ENCODE data around the gene PHF23.

The PHF23 gene

DNA sequence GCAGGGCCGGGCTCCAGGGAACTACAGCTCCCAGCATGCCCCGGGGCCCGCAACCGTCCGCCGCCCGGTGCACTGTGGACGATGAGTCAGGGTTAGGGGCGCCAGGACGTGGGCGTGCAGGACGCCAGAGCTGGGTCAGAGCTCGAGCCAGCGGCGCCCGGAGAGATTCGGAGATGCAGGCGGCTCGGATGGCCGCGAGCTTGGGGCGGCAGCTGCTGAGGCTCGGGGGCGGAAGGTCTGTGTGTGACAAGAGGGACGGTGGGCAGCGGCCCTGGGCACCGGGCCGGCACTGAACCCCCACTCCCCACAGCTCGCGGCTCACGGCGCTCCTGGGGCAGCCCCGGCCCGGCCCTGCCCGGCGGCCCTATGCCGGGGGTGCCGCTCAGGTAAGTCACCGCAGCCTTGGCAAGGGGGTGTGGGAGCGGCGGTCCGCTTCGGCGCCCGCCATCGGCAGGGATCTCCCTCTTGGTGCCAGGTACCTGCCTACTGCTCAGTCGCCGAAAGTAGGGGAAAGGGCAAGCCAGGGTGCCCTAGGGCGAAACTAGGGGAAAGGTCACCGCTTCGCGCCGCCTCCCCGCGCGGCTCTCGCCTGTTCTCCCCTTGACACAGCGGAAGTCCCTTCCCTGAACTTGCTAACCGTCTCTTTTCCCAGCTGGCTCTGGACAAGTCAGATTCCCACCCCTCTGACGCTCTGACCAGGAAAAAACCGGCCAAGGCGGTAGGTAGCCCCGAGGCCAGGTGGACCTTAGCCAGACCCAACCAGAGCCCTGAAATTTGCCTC is 19.3 kb downstream of the PHF23 start, which contains the start of the genes ACADVL and DLG4:
TSS of gene ACADVL (plus strand) at position 127 of the 781 bp plus-strand sequence. CDS start at position 174, 47 bp downstream.
TSS of gene DLG4 (minus strand) at position 25 of the 781 bp plus-strand sequence.
- DNase-seq (ENCODE audit: low read depth) = no peak

- no peak for DNase-seq (ENCODE audit: low read depth)
Measured at GRCh38 chr17:7219229-7219811, 19.9 kb downstream of the PHF23 start.

GRCh38 chr17:7218758-7219157 is 20.5 kb downstream of the PHF23 start:
- no peak for DNase-seq (ENCODE audit: low read depth)

- DNase-seq (ENCODE audit: low read depth) = no peak
Measured at GRCh38 chr17:7218166-7218565, 21.1 kb downstream of the PHF23 start.

GRCh38 chr17:7217113-7217987 is 21.9 kb downstream of the PHF23 start:
- DNase-seq (ENCODE audit: low read depth) = no peak

GRCh38 chr17:7216242-7217112 is 22.8 kb downstream of the PHF23 start:
- no peak for DNase-seq (ENCODE audit: low read depth)

DNA sequence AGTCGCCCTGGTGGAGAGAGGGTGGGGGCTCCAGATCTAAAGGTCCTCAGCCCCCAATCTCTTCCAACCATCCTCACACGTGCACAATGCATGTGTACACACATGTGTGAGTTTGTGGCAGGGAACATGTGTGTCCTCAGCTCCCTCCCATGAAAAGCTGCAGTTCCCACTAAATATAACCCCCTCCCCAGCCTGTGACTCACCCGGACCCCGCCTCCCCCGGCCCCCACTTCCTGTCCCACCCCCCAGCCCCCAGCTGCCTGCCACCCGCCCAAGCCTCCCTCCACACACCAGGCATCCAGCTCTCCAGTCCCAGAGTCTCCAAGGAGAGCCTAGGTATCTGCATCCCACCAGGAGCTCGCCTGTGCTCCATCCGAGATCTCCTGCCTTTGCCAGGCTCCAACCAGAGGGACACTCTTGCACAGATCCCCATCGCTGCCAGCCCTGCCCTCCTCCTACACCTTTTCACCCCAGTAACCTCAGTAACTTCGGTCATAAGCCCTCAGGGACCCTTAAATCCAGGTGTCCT is 23.5 kb downstream of the PHF23 start:
- no peak for DNase-seq (ENCODE audit: low read depth)

DNA sequence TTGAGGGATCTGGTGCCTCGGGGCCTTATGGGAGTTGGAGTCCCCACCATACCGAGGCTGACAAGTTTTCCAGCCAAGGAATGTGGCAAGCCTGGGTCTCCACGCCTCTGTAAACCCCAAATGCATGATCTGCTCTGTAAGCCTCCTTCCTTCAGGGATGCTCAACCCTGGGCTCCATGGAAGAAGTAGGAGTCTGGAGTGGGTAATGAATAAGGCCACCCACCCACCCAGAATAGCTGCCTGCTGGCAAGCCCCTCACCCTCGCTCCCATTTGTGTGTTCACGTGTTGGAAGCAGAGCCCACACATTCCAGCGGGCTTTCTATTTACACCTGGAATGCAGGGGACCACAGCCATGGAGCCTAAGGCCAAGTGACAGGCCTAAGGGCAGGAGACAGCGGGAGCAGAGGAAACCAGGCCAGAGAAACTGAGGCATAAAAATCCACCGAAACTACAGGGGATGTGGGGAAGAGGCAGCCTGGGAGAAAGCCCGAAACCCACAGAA is 24.1 kb downstream of the PHF23 start:
- no peak for DNase-seq (ENCODE audit: low read depth)

GRCh38 chr17:7214300-7215135 is 24.7 kb downstream of the PHF23 start:
- no peak for DNase-seq (ENCODE audit: low read depth)

- no peak for DNase-seq (ENCODE audit: low read depth)
Measured at GRCh38 chr17:7213895-7214299, 25.4 kb downstream of the PHF23 start.

DNA sequence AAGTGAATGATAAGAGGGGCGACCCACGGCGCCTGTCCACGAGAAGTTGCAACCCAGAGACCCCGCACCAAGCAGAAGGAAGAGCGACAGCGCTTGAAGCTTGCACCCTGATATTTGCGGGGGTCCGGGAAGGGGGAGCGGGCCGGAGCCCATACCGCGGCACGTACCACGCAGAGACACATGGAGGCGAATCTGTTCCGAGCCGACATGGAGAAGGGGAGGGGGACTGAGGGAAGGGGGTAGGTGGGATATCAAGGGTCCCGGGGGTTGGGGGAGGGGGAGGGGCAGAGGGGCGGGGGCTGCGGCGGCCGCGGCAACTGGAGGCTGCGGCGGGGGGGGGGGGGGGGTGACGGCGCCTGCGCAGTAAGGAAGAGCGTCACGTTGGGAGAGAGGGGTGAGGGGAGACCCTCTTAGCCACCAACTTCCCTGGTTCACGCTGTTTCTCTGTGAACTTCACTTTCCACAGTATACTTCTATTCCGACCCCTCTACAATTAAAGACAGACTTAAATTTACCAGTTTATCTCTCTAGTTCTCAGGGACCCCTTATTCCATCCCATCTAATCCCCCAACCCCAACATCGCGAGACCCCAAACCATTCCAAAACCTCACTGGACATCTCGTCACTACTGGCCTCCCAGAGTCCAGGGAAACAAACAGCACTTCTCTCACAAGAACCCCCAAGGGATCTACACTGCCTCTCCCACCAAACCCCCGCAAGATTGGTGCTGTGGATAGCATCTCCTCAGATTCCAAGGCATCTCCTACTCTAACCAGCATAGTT is 27.6 kb downstream of the PHF23 start:
- DNase-seq (ENCODE audit: low read depth) = no peak

DNA sequence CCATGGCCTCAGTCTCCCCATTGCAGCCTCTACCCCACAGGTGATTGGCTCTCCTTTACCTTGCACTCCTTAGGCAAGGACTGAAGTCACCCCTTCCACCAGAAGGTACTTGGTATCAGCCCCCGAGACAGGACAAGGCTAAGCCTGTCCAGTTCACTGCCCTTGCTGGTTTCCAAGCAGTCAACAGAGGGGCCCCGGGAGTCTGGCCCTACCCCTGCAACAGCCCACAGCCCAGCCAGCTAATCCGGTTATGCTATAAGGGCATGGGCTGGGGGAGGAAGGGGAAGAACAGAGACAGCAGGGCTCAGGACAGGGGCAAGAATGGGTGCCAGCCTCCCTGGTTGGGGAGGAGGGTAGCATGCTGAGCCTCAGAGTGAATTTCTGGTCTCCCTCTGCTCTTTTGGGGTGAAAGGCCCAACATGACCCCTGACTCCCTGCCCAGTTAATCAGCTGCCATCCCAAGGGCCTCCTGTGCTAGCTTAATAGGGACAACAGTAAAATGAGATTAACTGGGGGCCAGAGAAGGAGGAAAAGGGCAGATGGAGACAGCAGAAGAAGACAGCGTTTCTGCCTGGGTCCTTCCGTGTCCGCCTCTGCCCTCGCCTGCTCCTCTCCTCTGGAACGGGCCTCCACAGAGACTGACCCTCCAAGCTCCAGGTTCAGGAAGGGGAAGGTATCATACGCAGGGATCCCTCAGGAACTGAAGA is 30.4 kb downstream of the PHF23 start:
- no peak for DNase-seq (ENCODE audit: low read depth)

GRCh38 chr17:7208027-7208571 is 31.2 kb downstream of the PHF23 start:
- DNase-seq (ENCODE audit: low read depth) = no peak

DNA sequence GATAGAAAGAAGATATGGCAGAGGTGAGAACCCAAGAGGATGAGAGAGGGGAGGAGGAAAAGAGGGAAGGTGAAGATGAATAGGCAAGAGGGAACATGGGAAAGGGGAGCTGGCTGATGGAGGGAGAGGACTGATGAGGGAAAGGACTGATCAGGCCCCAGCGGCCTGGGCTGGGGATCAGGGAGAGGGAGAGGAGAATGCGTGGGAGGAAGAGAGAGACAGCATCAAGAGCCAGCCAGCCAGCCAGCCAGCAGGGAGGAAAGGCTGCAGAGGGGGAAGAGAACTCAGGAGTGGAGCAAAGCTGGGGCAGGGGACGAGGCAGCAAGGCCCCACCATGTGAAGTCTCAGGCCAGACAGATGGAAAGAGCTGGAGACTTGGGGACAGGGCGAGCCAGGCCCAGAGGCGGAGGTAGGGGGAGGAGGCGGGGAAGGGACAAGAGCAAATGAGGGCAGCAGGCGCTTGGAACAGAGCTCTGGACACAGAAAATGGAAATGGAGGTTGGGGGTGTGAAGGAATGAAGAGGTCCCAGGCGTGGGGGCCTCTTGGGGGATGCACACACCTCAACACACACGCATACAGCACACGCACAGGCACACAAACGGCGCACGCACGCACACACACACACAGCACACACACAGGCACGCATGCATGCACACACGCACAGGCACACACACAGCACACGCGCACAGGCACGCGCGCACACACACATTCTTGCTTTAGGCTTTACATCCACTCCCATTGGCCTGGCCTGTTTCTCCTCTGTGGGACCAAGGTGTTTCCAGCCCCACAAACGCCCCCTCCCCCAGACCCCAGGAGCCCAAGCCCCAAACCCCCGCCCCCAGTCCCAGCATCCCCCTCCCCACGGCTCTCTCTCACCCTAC is 31.9 kb downstream of the PHF23 start:
- no peak for DNase-seq (ENCODE audit: low read depth)

DNA sequence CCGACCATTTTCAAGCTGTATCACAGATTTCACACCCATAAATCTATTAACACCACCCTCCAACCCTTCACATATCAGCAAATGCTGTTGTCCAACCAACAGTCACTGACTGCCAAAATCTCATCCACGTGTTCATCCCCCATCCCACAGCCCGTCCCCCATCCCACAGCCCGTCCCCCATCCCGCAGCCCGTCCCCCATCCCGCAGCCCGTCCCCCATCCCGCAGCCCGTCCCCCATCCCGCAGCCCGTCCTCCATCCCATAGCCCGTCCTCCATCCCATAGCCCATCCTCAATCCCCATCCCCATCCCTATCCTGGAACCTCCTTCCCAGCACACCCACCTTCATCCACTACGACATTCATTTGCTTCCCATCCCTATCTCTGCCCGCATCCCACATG is 33.7 kb downstream of the PHF23 start:
- no peak for DNase-seq (ENCODE audit: low read depth)

GRCh38 chr17:7204828-7205461 is 34.3 kb downstream of the PHF23 start:
- DNase-seq (ENCODE audit: low read depth) = no peak

DNA sequence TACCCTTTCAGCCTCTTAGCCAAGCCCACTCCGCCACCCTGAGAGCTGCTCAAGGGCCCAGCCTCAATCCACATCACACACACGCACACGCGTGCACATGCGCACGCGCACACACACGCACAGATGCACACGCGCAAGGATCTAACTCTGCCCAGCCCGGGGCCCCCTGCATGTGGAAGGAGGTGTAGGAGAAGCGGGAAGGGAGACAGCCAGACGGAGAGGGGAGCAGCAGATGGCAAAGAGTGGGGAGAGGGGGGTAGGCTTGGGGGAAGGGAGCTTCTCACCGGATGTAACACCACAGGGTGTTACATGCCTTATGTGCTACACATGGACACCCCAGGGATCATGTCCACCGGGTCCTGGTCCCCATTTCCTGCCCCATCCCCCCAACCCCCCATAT is 34.9 kb downstream of the PHF23 start:
- DNase-seq (ENCODE audit: low read depth) = no peak
